HEK293T (cell line): ENCODE measurements around the gene FAM120C.

ENCODE experiments used
- CTCF ChIA-PET: fragments of 350-600 bp; formaldehyde crosslinking; extraction: SDS; loops from one replicate; lab custom pipeline; 2021; ENCODE audit warnings: antibody characterized with exemption, inconsistent platforms; lab: Yijun Ruan, JAX
- POLR2A ChIA-PET: fragments of 350-600 bp; formaldehyde crosslinking; extraction: SDS; loops from one replicate; lab custom pipeline; 2020; ENCODE audit warnings: antibody characterized with exemption, inconsistent platforms; lab: Yijun Ruan, JAX
- DNase-seq: peaks from one replicate; pipeline ENCODE4 v3.0.0; 2012; ENCODE audit warnings: mixed read lengths; ENCODE audit errors: extremely low spot score
- ARNT ChIP-seq: fragments of 450-650 bp; IDR thresholded peaks from 2 replicates; pipeline ENCODE4 v1.6.1; 2017; ENCODE audit warnings: mild to moderate bottlenecking
- BHLHE40 ChIP-seq: fragments of 450-650 bp; IDR thresholded peaks from 2 replicates; pipeline ENCODE4 v1.6.1; 2016; ENCODE audit warnings: mild to moderate bottlenecking, moderate library complexity, borderline replicate concordance
- CTBP1 ChIP-seq: fragments of 450-650 bp; IDR thresholded peaks from 2 replicates; pipeline ENCODE4 v1.6.1; 2016; ENCODE audit warnings: borderline replicate concordance
- ELF4 ChIP-seq: fragments of 450-650 bp; IDR thresholded peaks from 2 replicates; pipeline ENCODE4 v1.6.1; 2017; ENCODE audit warnings: antibody characterized with exemption
- FOXA1 ChIP-seq: fragments of 450-650 bp; IDR thresholded peaks from 2 replicates; pipeline ENCODE4 v1.6.1; 2016; ENCODE audit warnings: mild to moderate bottlenecking
- FOXK2 ChIP-seq: fragments of 450-650 bp; IDR thresholded peaks from 2 replicates; pipeline ENCODE4 v1.6.1; 2016; ENCODE audit warnings: mild to moderate bottlenecking
- FOXM1 ChIP-seq: fragments of 450-650 bp; IDR thresholded peaks from 2 replicates; pipeline ENCODE4 v1.6.1; 2017; ENCODE audit warnings: mild to moderate bottlenecking, borderline replicate concordance
- HDGF ChIP-seq: fragments of 450-650 bp; IDR thresholded peaks from 2 replicates; pipeline ENCODE4 v1.6.1; 2017; ENCODE audit warnings: antibody characterized with exemption, borderline replicate concordance
- L3MBTL2 ChIP-seq: fragments of 450-650 bp; conservative IDR thresholded peaks from 2 replicates; pipeline ENCODE4 v1.6.1; 2016; ENCODE audit warnings: mild to moderate bottlenecking
- LEF1 ChIP-seq: fragments of 450-650 bp; IDR thresholded peaks from 2 replicates; pipeline ENCODE4 v1.6.1; 2017; ENCODE audit warnings: mild to moderate bottlenecking, borderline replicate concordance
- NFRKB ChIP-seq: fragments of 450-650 bp; IDR thresholded peaks from 2 replicates; pipeline ENCODE4 v1.6.1; 2016; ENCODE audit warnings: mild to moderate bottlenecking, moderate library complexity
- PKNOX1 ChIP-seq: fragments of 450-650 bp; IDR thresholded peaks from 2 replicates; pipeline ENCODE4 v1.6.1; 2016
- SP1 ChIP-seq: fragments of 450-650 bp; IDR thresholded peaks from 2 replicates; pipeline ENCODE4 v1.6.1; 2017
- SUZ12 ChIP-seq: fragments of 450-650 bp; IDR thresholded peaks from 2 replicates; pipeline ENCODE4 v1.6.1; 2016; ENCODE audit warnings: mild to moderate bottlenecking
- TARDBP ChIP-seq: fragments of 450-650 bp; IDR thresholded peaks from 2 replicates; pipeline ENCODE4 v1.6.1; 2016
- ZNF384 ChIP-seq: fragments of 450-650 bp; IDR thresholded peaks from 2 replicates; pipeline ENCODE4 v1.6.1; 2016

The FAM120C gene

GRCh38 chrX:54178100-54178940 is 4.7 kb downstream of the FAM120C start:
- POLR2A ChIA-PET: no interaction called here
- no peak for DNase-seq
- CTCF ChIA-PET: interaction anchor here (0.6 kb wide), 1 partner anchor 623 kb away, joined by 4 read pairs; no protein-coding TSS in a partner anchor
- TF ChIP-seq NFRKB: no peak
- no peak for TF ChIP-seq SUZ12
- TF ChIP-seq LEF1: no peak
- TF ChIP-seq L3MBTL2: no peak
- TF ChIP-seq HDGF: no peak
- no peak for TF ChIP-seq TARDBP
- TF ChIP-seq CTBP1: no peak
- no peak for TF ChIP-seq ELF4
- TF ChIP-seq BHLHE40: no peak
- TF ChIP-seq FOXA1: no peak
- TF ChIP-seq FOXK2: no peak
- no peak for TF ChIP-seq FOXM1
- TF ChIP-seq ZNF384: no peak
- TF ChIP-seq ARNT: no peak
- no peak for TF ChIP-seq PKNOX1
- TF ChIP-seq SP1: no peak

GRCh38 chrX:54177306-54177705 is 5.7 kb downstream of the FAM120C start:
- no peak for DNase-seq
- ChIA-PET POLR2A (interaction anchor here (1.1 kb wide), 1 partner anchor 135 kb away, joined by 3 read pairs; no protein-coding TSS in a partner anchor), CTCF (no interaction called here)
- TF ChIP-seq CTBP1: no peak
- TF ChIP-seq L3MBTL2: no peak

GRCh38 chrX:54173791-54174190 is 9.3 kb downstream of the FAM120C start:
- POLR2A ChIA-PET: no interaction called here
- CTCF ChIA-PET: no interaction called here
- DNase-seq: no peak
- TF ChIP-seq ZNF384 (no peak), FOXA1 (no peak), NFRKB (no peak), BHLHE40 (no peak), HDGF (no peak), CTBP1 (no peak), SUZ12 (no peak), FOXK2 (no peak), L3MBTL2 (no peak), TARDBP (no peak), PKNOX1 (no peak), ARNT (no peak), ELF4 (no peak), FOXM1 (no peak), LEF1 (no peak), SP1 (no peak)

GRCh38 chrX:54172455-54172854 is 10.6 kb downstream of the FAM120C start:
- ChIA-PET POLR2A (interaction anchor here (1.1 kb wide), 1 partner anchor 11 kb away, joined by 3 read pairs; the partner anchor contains the start of gene FAM120C), CTCF (no interaction called here)
- no peak for TF ChIP-seq ZNF384
- no peak for TF ChIP-seq CTBP1
- no peak for TF ChIP-seq LEF1
- no peak for TF ChIP-seq SUZ12
- TF ChIP-seq FOXM1: no peak
- TF ChIP-seq BHLHE40: no peak
- no peak for TF ChIP-seq FOXA1
- TF ChIP-seq TARDBP: no peak
- TF ChIP-seq FOXK2: no peak
- no peak for TF ChIP-seq PKNOX1
- DNase-seq: no peak

- DNase-seq: no peak
- ChIA-PET CTCF (no interaction called here), POLR2A (interaction anchor here (1.1 kb wide), 1 partner anchor 11 kb away, joined by 3 read pairs; the partner anchor contains the start of gene FAM120C)
- no peak for TF ChIP-seq ARNT
- no peak for TF ChIP-seq LEF1
- TF ChIP-seq SUZ12: no peak
- no peak for TF ChIP-seq NFRKB
- no peak for TF ChIP-seq HDGF
- TF ChIP-seq BHLHE40: no peak
- TF ChIP-seq TARDBP: no peak
- no peak for TF ChIP-seq ELF4
- no peak for TF ChIP-seq L3MBTL2
- TF ChIP-seq FOXK2: no peak
- no peak for TF ChIP-seq PKNOX1
- no peak for TF ChIP-seq CTBP1
- TF ChIP-seq FOXM1: no peak
- no peak for TF ChIP-seq SP1
These were observed 11.4 kb downstream of the FAM120C start for GRCh38 chrX:54171527-54172250.
